Hepatocyte (in vitro differentiated cells): Measurements from ENCODE around the gene CLDN6. TPM values are rescaled to one million over a fixed set of nuclear protein-coding genes. Genes with fewer than 3 reads are reported as not detected.

Source experiments
- DNase-seq: peaks from one replicate; pipeline ENCODE4 v3.0.0-alpha.2; 2016; ENCODE audit warnings: low spot score
- H2AFZ ChIP-seq: fragments of 200-600 bp; sonication (generic); 2 replicates; pipeline ENCODE4 v1.6.0; 2016; ENCODE audit warnings: antibody characterized with exemption, mild to moderate bottlenecking
- H3K27ac ChIP-seq: fragments of 200-600 bp; sonication (generic); 2 replicates; pipeline ENCODE4 v1.5.1; 2016; ENCODE audit warnings: mild to moderate bottlenecking
- H3K27me3 ChIP-seq: fragments of 200-600 bp; sonication (generic); 2 replicates; pipeline ENCODE4 v1.6.1; 2016
- H3K36me3 ChIP-seq: fragments of 200-600 bp; sonication (generic); replicated peaks from 2 replicates; pipeline ENCODE4 v1.5.1; 2016; ENCODE audit warnings: low read depth; ENCODE audit not compliant: insufficient read depth
- H3K4me1 ChIP-seq: fragments of 200-600 bp; sonication (generic); 2 replicates; pipeline ENCODE4 v1.5.1; 2016; ENCODE audit warnings: mild to moderate bottlenecking, moderate library complexity; ENCODE audit not compliant: insufficient read depth
- H3K4me2 ChIP-seq: fragments of 200-600 bp; sonication (generic); 2 replicates; pipeline ENCODE4 v1.6.0; 2016
- H3K4me3 ChIP-seq: fragments of 200-600 bp; sonication (generic); 2 replicates; pipeline ENCODE4 v1.5.1; 2016; ENCODE audit warnings: mild to moderate bottlenecking
- H3K79me2 ChIP-seq: fragments of 200-600 bp; sonication (generic); 2 replicates; pipeline ENCODE4 v1.6.0; 2017; ENCODE audit warnings: mild to moderate bottlenecking
- H3K9me2 ChIP-seq: fragments of 200-600 bp; sonication (generic); replicated peaks from 2 replicates; pipeline ENCODE4 v1.6.0; 2017; ENCODE audit warnings: mild to moderate bottlenecking; ENCODE audit not compliant: insufficient read depth
- H3K9me3 ChIP-seq: fragments of 200-600 bp; sonication (generic); 2 replicates; pipeline ENCODE4 v1.5.1; 2016; ENCODE audit warnings: low read depth, mild to moderate bottlenecking
- H4K20me1 ChIP-seq: fragments of 200-600 bp; sonication (generic); 2 replicates; pipeline ENCODE4 v1.6.0; 2016; ENCODE audit warnings: mild to moderate bottlenecking; ENCODE audit not compliant: insufficient read depth, poor library complexity, severe bottlenecking
- CTCF ChIP-seq: fragments of 200-600 bp; sonication (generic); IDR thresholded peaks from 2 replicates; pipeline ENCODE4 v1.5.1; 2016; ENCODE audit warnings: antibody characterized with exemption, mild to moderate bottlenecking; ENCODE audit not compliant: poor library complexity
- EZH2 ChIP-seq: fragments of 200-600 bp; sonication (generic); IDR thresholded peaks from 2 replicates; pipeline ENCODE4 v1.6.1; 2016; ENCODE audit warnings: antibody characterized with exemption, mild to moderate bottlenecking, borderline replicate concordance
- EZH2phosphoT487 ChIP-seq: fragments of 200-600 bp; sonication (generic); IDR thresholded peaks from one replicate; pipeline ENCODE4 v1.6.1; 2018; ENCODE audit warnings: antibody characterized with exemption, mild to moderate bottlenecking, low read depth, moderate library complexity; ENCODE audit not compliant: unreplicated experiment, severe bottlenecking
- WGBS: methylation state at CpG from one replicate; pipeline ENCODE4 v1.1.6; 2016; ENCODE audit warnings: low lambda C conversion rate; ENCODE audit errors: missing lambda C conversion rate; 5-methylcytosine and 5-hydroxymethylcytosine counted together
- polyA plus RNA-seq: library from polyadenylated mRNA; unstranded; fragments of >200 nt; fragmentation: Nextera tagmentation; extraction: Ambion mirVana; gene quantifications from 2 replicates; pipeline ENCODE4 v1.2.1, GENCODE V29; 2016
- total RNA-seq: library from RNA; depleted of rRNA; stranded (reverse); fragments of >200 nt; gene quantifications from 2 replicates; pipeline ENCODE4 v1.2.3, GENCODE V29; 2014

The CLDN6 gene
- total and polyA plus RNA-seq, 2 experiments from 2014 or later, result 258 to 568 TPM

- Histone ChIP-seq H3K4me1 (peaks cover 28% of the 10 kb centered on the region), H3K36me3 (no peaks in the 10 kb centered on the region), H3K4me2 (no peak overlapping the region), H2AFZ (no peak overlapping the region), H3K79me2 (peaks cover 15% of the 10 kb centered on the region), H4K20me1 (peaks cover 5% of the 10 kb centered on the region), H3K27ac (no peak overlapping the region), H3K9me3 (no peaks in the 10 kb centered on the region), H3K4me3 (no peak overlapping the region), H3K9me2 (no peaks in the 10 kb centered on the region), H3K27me3 (no peaks in the 10 kb centered on the region)
- TF ChIP-seq EZH2 (no peak), EZH2phosphoT487 (no peak), CTCF (no peak)
- DNase-seq, result peak; percentile 11
- WGBS, result 95% methylated on average over 8 of the region's 8 CpGs
Measured at GRCh38 chr16:3026003-3026378, 8.0 kb upstream of the CLDN6 start.

- no peaks in the 10 kb centered on the region for H3K9me2 ChIP-seq
- H3K27ac ChIP-seq, result no peak overlapping the region
- H3K4me2 ChIP-seq, result peak overlapping the region; percentile 99
- H2AFZ ChIP-seq, result no peak overlapping the region
- no peaks in the 10 kb centered on the region for H3K27me3 ChIP-seq
- H3K4me3 ChIP-seq, result no peak overlapping the region
- peak; percentile 23 for DNase-seq
- WGBS, result 96% methylated on average over 18 of the region's 18 CpGs
- H3K36me3 ChIP-seq, result no peaks in the 10 kb centered on the region
- H4K20me1 ChIP-seq, result peaks cover 5% of the 10 kb centered on the region
- H3K4me1 ChIP-seq, result peaks cover 28% of the 10 kb centered on the region
- TF ChIP-seq EZH2, result no peak
- TF ChIP-seq CTCF, result no peak
- TF ChIP-seq EZH2phosphoT487, result no peak
- peaks cover 15% of the 10 kb centered on the region for H3K79me2 ChIP-seq
- H3K9me3 ChIP-seq, result no peaks in the 10 kb centered on the region
Measured at GRCh38 chr16:3025032-3026002, 7.3 kb upstream of the CLDN6 start.

GRCh38 chr16:3023669-3024478 is 5.9 kb upstream of the CLDN6 start, which contains the start of the genes HCFC1R1 and THOC6:
Gene HCFC1R1 (minus strand): TSS chr16:3023942. CDS start chr16:3023941, 1 bp downstream.
Gene THOC6 (plus strand): TSS chr16:3024035. CDS start chr16:3024327, 292 bp downstream.
- peaks cover 24% of the 10 kb centered on the region for H3K79me2 ChIP-seq
- H3K9me2 ChIP-seq, result no peaks in the 10 kb centered on the region
- peaks cover 5% of the 10 kb centered on the region for H4K20me1 ChIP-seq
- H3K4me1 ChIP-seq, result peaks cover 33% of the 10 kb centered on the region
- H3K36me3 ChIP-seq, result no peaks in the 10 kb centered on the region
- peak; percentile 98 for DNase-seq
- H2AFZ ChIP-seq, result peak within 1 kb of the TSS; percentile 45
- H3K9me3 ChIP-seq, result no peaks in the 10 kb centered on the region
- H3K4me3 ChIP-seq, result peak within 1 kb of the TSS; percentile 79
- peak within 1 kb of the TSS; percentile 99 for H3K4me2 ChIP-seq
- H3K27ac ChIP-seq, result peak within 1 kb of the TSS; percentile 98
- TF ChIP-seq EZH2phosphoT487 (no peak), EZH2 (no peak), CTCF (no peak)
- H3K27me3 ChIP-seq, result no peaks in the 10 kb centered on the region
- WGBS, result 2% methylated on average over 54 of the region's 69 CpGs
